ENCODE results near the gene SDR42E2. TPM values are rescaled to one million over a fixed set of nuclear protein-coding genes. Genes with fewer than 3 reads are reported as not detected.

SDR42E2 gene
- total and polyA plus RNA-seq, 4 donors: 0.07 TPM; not detected in 3

- TF ChIP-seq ZBTB33 (IDR thresholded peaks at IDR 0.05): no peak
Measured at GRCh38 chr16:22138482-22138881, 23.8 kb upstream of the SDR42E2 start (continued).

GRCh38 chr16:22139008-22139407 is 23.3 kb upstream of the SDR42E2 start:
- no peaks in the 10 kb centered on the region for H3K36me3 ChIP-seq (ENCODE audit: control insufficient read depth in 4 of 4, insufficient read depth in 3 of 4, low read depth in 1 of 4, low read length in 3 of 4)
- H3K27ac ChIP-seq (ENCODE audit: low read depth in 1 of 2, low read length in 2 of 2): no peak overlapping the region
- H3K9me3 ChIP-seq (ENCODE audit: control insufficient read depth in 4 of 4, low read length in 3 of 4): no peaks in the 10 kb centered on the region
- no peaks in the 10 kb centered on the region for H3K4me1 ChIP-seq (ENCODE audit: control insufficient read depth in 4 of 4, insufficient read depth in 4 of 4, low read length in 3 of 4)
- DNase-seq (ENCODE audit: low spot score): no peak
- no peak overlapping the region for H3K4me3 ChIP-seq (ENCODE audit: low read depth in 1 of 3, low read length in 3 of 3)
- WGBS: 67% methylated on average over 7 of the region's 7 CpGs
- TF ChIP-seq TAF1 (conservative IDR thresholded peaks at IDR 0.05) (no peak), RAD21 (IDR thresholded peaks at IDR 0.05) (no peak), RXRA (IDR thresholded peaks at IDR 0.05) (no peak), JUND (IDR thresholded peaks at IDR 0.05) (no peak)
- no peak overlapping the region for H3K9ac ChIP-seq (ENCODE audit: low read depth in 1 of 2, low read length in 2 of 2)
- H3K27me3 ChIP-seq (ENCODE audit: control insufficient read depth in 4 of 4, insufficient read depth in 4 of 4, low read length in 3 of 4): no peaks in the 10 kb centered on the region

- Histone ChIP-seq H3K27ac (ENCODE audit: low read depth in 1 of 2, low read length in 2 of 2) (no peak overlapping the region), H3K9me3 (ENCODE audit: control insufficient read depth in 4 of 4, low read length in 3 of 4) (no peaks in the 10 kb centered on the region), H3K9ac (ENCODE audit: low read depth in 1 of 2, low read length in 2 of 2) (no peak overlapping the region), H3K4me3 (ENCODE audit: low read depth in 1 of 3, low read length in 3 of 3) (no peak overlapping the region), H3K27me3 (ENCODE audit: control insufficient read depth in 4 of 4, insufficient read depth in 4 of 4, low read length in 3 of 4) (no peaks in the 10 kb centered on the region), H3K36me3 (ENCODE audit: control insufficient read depth in 4 of 4, insufficient read depth in 3 of 4, low read depth in 1 of 4, low read length in 3 of 4) (no peaks in the 10 kb centered on the region), H3K4me1 (ENCODE audit: control insufficient read depth in 4 of 4, insufficient read depth in 4 of 4, low read length in 3 of 4) (no peaks in the 10 kb centered on the region)
- no peak for TF ChIP-seq CTCF (IDR thresholded peaks at IDR 0.05; ENCODE audit: low read depth, low read length, missing input control)
- TF ChIP-seq YY1 (IDR thresholded peaks at IDR 0.05): no peak
- TF ChIP-seq NR2F2 (IDR thresholded peaks at IDR 0.05): no peak
- TF ChIP-seq HNF4A (conservative IDR thresholded peaks at IDR 0.05): no peak
- no peak for TF ChIP-seq SP1 (IDR thresholded peaks at IDR 0.05)
- TF ChIP-seq ZBTB33 (IDR thresholded peaks at IDR 0.05): no peak
- no peak for TF ChIP-seq MAX (IDR thresholded peaks at IDR 0.05)
- TF ChIP-seq RXRA (IDR thresholded peaks at IDR 0.05): no peak
- TF ChIP-seq ATF3 (IDR thresholded peaks at IDR 0.05): no peak
- TF ChIP-seq EGR1 (IDR thresholded peaks at IDR 0.05; ENCODE audit: low read depth in 2 of 2): no peak
- no peak for TF ChIP-seq RAD21 (IDR thresholded peaks at IDR 0.05)
- no peak for TF ChIP-seq GABPA (IDR thresholded peaks at IDR 0.05 in 1 of 2, conservative IDR thresholded peaks at IDR 0.05 in 1 of 2)
- TF ChIP-seq REST (IDR thresholded peaks at IDR 0.05): no peak
- TF ChIP-seq TAF1 (conservative IDR thresholded peaks at IDR 0.05): no peak
- no peak for TF ChIP-seq FOXA2 (IDR thresholded peaks at IDR 0.05)
- TF ChIP-seq JUND (IDR thresholded peaks at IDR 0.05): no peak
- no peak for TF ChIP-seq HNF4G (IDR thresholded peaks at IDR 0.05)
- no peak for TF ChIP-seq FOXA1 (IDR thresholded peaks at IDR 0.05)
- DNase-seq (ENCODE audit: low spot score): no peak
- WGBS: 83% methylated on average over 1 of the region's 1 CpG
Measured at GRCh38 chr16:22139732-22140131, 22.6 kb upstream of the SDR42E2 start.
